HEK293T (cell line): Measurements from ENCODE around the gene MIER1.

Experiments used
- ARNT ChIP-seq: fragments of 450-650 bp; IDR thresholded peaks from 2 replicates; pipeline ENCODE4 v1.6.1; 2017; ENCODE audit warnings: mild to moderate bottlenecking
- BHLHE40 ChIP-seq: fragments of 450-650 bp; IDR thresholded peaks from 2 replicates; pipeline ENCODE4 v1.6.1; 2016; ENCODE audit warnings: mild to moderate bottlenecking, moderate library complexity, borderline replicate concordance
- CTBP1 ChIP-seq: fragments of 450-650 bp; IDR thresholded peaks from 2 replicates; pipeline ENCODE4 v1.6.1; 2016; ENCODE audit warnings: borderline replicate concordance
- FOXK2 ChIP-seq: fragments of 450-650 bp; IDR thresholded peaks from 2 replicates; pipeline ENCODE4 v1.6.1; 2016; ENCODE audit warnings: mild to moderate bottlenecking

GRCh38 chr1:66916320-66916719 is 8.5 kb upstream of the MIER1 start:
- no peak for TF ChIP-seq ARNT
- TF ChIP-seq CTBP1 = peak; percentile 61; the same call in 1 of the 2 replicates
- no peak; the same call in 1 of the 2 replicates for TF ChIP-seq BHLHE40
- no peak for TF ChIP-seq FOXK2
